SU-DHL-6 (cell line): ENCODE measurements around the gene VDR.

Experiments
- EZH2phosphoT487 ChIP-seq: fragments of 200-600 bp; sonication (generic), shearing (Covaris generic); conservative IDR thresholded peaks from 2 replicates; pipeline ENCODE4 v1.6.1; 2018; ENCODE audit warnings: mild to moderate bottlenecking, antibody characterized with exemption, low read length, moderate library complexity, mixed read lengths
- TF ChIP-seq, protein P1 (sequence below): fragments of 200-600 bp; sonication (generic); IDR thresholded peaks from one replicate; pipeline ENCODE4 v1.5.1; 2017; ENCODE audit warnings: antibody characterized with exemption, mild to moderate bottlenecking, low read length, moderate library complexity; ENCODE audit not compliant: insufficient read depth, poor library complexity, severe bottlenecking

DNA sequence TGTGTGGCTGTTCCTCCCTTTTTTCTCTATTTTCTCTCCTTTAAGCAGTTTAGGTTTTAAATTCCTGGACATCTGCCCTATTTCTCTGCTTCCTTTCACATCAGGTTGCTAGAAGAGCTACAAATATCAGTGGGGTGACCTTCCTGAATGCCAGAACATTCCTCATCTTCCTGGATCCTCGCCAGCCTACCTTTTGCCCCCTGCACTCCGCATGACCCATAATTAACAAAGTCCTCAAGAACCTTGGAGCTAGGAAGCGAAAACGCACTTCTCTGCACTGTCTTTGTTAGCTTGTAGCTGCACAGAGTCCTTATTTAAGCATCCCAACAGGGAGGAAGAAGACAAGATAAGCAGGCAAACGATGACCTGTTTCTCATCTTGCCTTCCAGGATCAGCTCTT lies 30.5 kb downstream of the VDR start:
- TF ChIP-seq EZH2phosphoT487 = no peak
- TF ChIP-seq, protein P1, sequence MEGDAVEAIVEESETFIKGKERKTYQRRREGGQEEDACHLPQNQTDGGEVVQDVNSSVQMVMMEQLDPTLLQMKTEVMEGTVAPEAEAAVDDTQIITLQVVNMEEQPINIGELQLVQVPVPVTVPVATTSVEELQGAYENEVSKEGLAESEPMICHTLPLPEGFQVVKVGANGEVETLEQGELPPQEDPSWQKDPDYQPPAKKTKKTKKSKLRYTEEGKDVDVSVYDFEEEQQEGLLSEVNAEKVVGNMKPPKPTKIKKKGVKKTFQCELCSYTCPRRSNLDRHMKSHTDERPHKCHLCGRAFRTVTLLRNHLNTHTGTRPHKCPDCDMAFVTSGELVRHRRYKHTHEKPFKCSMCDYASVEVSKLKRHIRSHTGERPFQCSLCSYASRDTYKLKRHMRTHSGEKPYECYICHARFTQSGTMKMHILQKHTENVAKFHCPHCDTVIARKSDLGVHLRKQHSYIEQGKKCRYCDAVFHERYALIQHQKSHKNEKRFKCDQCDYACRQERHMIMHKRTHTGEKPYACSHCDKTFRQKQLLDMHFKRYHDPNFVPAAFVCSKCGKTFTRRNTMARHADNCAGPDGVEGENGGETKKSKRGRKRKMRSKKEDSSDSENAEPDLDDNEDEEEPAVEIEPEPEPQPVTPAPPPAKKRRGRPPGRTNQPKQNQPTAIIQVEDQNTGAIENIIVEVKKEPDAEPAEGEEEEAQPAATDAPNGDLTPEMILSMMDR = no peak
